ENCODE measurements around the gene HSD11B1L. TPM values are rescaled to one million over a fixed set of nuclear protein-coding genes. Genes with fewer than 3 reads are reported as not detected.

Gene HSD11B1L
- total RNA-seq, 2 donors from 2014 or later = 11.9 to 21.8 TPM

DNA sequence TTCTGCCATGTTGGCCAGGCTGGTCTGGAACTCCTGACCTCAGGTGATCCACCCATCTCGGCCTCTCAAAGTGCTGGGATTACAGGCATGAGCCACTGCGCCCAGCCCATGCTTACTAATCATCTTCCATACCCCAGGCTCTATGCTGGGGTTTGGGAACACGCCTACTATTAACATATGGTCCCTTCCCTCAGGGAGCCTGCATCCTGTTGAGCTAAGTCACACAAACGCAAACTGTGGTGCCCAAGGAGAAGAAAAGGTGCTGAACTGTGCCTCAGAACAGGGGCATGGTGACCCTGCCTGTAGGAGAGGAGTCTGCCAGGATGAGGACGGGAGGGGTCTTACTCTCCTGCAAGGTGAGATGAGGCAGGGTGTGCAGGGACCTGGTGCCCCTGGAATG, 6.1 kb upstream of the HSD11B1L start:
- TF ChIP-seq, protein P1, sequence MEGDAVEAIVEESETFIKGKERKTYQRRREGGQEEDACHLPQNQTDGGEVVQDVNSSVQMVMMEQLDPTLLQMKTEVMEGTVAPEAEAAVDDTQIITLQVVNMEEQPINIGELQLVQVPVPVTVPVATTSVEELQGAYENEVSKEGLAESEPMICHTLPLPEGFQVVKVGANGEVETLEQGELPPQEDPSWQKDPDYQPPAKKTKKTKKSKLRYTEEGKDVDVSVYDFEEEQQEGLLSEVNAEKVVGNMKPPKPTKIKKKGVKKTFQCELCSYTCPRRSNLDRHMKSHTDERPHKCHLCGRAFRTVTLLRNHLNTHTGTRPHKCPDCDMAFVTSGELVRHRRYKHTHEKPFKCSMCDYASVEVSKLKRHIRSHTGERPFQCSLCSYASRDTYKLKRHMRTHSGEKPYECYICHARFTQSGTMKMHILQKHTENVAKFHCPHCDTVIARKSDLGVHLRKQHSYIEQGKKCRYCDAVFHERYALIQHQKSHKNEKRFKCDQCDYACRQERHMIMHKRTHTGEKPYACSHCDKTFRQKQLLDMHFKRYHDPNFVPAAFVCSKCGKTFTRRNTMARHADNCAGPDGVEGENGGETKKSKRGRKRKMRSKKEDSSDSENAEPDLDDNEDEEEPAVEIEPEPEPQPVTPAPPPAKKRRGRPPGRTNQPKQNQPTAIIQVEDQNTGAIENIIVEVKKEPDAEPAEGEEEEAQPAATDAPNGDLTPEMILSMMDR (IDR thresholded peaks at IDR 0.05) = no peak
- TF ChIP-seq POLR2A (IDR thresholded peaks at IDR 0.05) = no peak
- WGBS, 2 donors = 81 to 88% methylated on average over 5 of the region's 5 CpGs
- DNase-seq (no peak), ATAC-seq (no peak)
- no peak overlapping the region for H3K4me3 ChIP-seq
- no peaks in the 10 kb centered on the region for H3K27me3 ChIP-seq
- intact Hi-C loops (cut with DNase I) = no loop called here
- H3K9me3 ChIP-seq = no peaks in the 10 kb centered on the region
- peaks cover 9% of the 10 kb centered on the region for H3K4me1 ChIP-seq
- H3K36me3 ChIP-seq (replicated peaks in 1 of 2; ENCODE audit: insufficient read depth in 1 of 2, low read depth in 2 of 2) = no peaks in the 10 kb centered on the region
- H3K27ac ChIP-seq = no peak overlapping the region

DNA sequence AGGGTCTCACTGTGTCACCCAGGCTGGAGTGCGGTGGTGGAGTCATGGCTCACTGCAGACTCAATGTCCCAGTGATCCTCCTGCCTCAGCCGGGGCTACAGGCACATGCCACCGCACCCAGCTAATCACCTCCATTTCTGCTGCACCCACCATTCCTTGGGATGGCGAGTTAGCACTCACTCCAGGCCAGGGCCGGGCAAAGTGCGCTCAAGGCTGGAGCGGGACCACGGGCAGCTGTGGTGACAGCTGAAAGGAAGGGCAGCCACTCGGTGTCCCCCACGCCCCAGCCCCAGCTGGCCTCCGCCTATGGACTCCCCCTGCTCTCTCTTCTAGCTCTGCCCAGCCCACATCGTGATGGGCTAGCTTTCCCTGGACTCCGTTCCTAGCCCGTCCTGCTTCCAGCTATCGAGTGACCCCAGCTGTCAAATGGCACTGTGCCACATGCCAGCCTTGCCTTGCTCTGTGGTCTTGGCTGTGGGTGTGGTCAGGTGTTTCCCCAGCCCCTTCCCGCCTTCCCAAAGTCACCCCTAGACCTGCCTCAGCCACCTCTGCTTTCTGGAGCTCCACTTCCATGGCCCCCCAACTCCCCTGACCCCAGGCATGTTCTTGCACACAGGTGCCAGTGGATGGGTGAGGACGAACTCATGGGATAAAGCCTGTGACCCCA, 4.6 kb upstream of the HSD11B1L start:
- no peak for DNase-seq
- Histone ChIP-seq H3K9me3 (no peaks in the 10 kb centered on the region), H3K27me3 (no peaks in the 10 kb centered on the region), H3K27ac (no peak overlapping the region), H3K36me3 (replicated peaks in 1 of 2; ENCODE audit: insufficient read depth in 1 of 2, low read depth in 2 of 2) (no peaks in the 10 kb centered on the region), H3K4me3 (no peak overlapping the region), H3K4me1 (peaks cover 15% of the 10 kb centered on the region)
- 49 to 65% methylated on average over 15 to 16 of the region's 17 CpGs for WGBS, 2 donors
- intact Hi-C loops (cut with DNase I) = no loop called here
- no peak for ATAC-seq
- TF ChIP-seq, protein P1 (IDR thresholded peaks at IDR 0.05) = no peak
- TF ChIP-seq POLR2A (IDR thresholded peaks at IDR 0.05) = no peak

DNA sequence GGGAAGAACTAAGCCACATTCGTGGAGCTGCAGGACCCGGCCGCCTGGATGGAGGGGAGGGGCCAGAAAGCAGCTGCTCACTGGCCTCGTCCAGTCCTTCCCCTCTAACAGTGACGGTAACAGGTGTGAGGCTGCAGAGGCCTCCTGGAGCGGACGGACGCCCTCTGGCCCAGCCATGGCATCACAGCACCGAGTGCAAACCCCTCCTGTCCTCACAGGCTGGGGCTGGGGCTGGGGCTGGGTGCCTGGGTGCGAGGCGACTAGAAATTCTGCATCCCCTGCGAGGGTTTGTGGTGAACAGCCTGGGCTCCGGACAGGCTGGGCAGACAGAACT, 4.1 kb upstream of the HSD11B1L start:
- no peak for TF ChIP-seq POLR2A (IDR thresholded peaks at IDR 0.05)
- TF ChIP-seq, protein P1 (IDR thresholded peaks at IDR 0.05) = no peak
- DNase-seq (no peak), ATAC-seq (no peak)
- Histone ChIP-seq H3K27me3 (no peaks in the 10 kb centered on the region), H3K36me3 (replicated peaks in 1 of 2; ENCODE audit: insufficient read depth in 1 of 2, low read depth in 2 of 2) (no peaks in the 10 kb centered on the region), H3K9me3 (no peaks in the 10 kb centered on the region), H3K4me3 (no peak overlapping the region), H3K27ac (no peak overlapping the region), H3K4me1 (peaks cover 20% of the 10 kb centered on the region)
- intact Hi-C loops (cut with DNase I) = no loop called here
- 48 to 74% methylated on average over 5 to 13 of the region's 13 CpGs for WGBS, 2 donors

DNA sequence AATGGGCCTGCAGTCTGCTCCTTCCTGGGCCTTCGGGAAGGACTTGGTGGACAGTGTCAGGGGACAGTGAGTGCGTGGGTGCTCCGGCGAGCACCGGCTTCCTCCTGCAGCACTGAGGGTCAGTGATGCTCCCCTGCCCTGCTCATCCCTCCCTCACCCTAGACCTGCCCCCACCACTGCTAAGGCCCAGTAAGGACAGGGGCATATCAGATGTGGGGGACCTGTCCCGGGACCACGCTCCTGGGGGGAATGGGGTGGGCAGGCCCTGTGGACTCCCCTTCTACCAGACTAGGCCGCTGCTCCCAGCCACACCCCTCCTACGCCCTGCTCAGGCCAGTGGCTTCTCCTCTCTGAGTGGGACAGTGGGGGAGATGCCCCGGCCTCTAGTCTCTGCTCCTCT, 3.7 kb upstream of the HSD11B1L start:
- H3K36me3 ChIP-seq (replicated peaks in 1 of 2; ENCODE audit: insufficient read depth in 1 of 2, low read depth in 2 of 2) = no peaks in the 10 kb centered on the region
- no peak overlapping the region for H3K4me3 ChIP-seq
- ATAC-seq = no peak
- DNase-seq = no peak
- intact Hi-C loops (cut with DNase I) = no loop called here
- WGBS, 2 donors = 94 to 95% methylated on average over 7 to 10 of the region's 10 CpGs
- no peaks in the 10 kb centered on the region for H3K27me3 ChIP-seq
- H3K27ac ChIP-seq = no peak overlapping the region
- no peaks in the 10 kb centered on the region for H3K9me3 ChIP-seq
- peaks cover 22% of the 10 kb centered on the region for H3K4me1 ChIP-seq
- TF ChIP-seq, protein P1 (IDR thresholded peaks at IDR 0.05) = no peak
- TF ChIP-seq POLR2A (IDR thresholded peaks at IDR 0.05) = no peak

DNA sequence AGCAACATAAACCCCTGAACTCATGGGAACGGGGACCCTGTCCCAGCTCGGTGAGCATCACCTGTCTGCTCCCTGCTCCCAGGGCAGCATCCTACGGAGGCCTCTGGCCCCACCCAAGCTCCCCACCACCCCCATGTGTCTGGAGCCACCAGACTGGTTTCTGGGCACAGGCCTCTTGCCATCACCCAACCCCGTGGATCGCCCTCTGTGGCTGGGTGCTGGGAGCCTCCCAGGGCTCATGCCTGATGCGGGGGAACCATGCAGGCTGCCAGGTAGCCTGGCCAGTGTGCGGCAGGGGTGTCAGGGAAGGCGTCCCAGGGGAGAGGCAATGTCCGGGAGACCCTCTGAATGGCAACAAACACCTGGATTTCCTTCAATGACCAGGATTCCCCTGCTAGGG, 3.2 kb upstream of the HSD11B1L start:
- ATAC-seq = no peak
- TF ChIP-seq, protein P1 (IDR thresholded peaks at IDR 0.05) = no peak
- TF ChIP-seq POLR2A (IDR thresholded peaks at IDR 0.05) = no peak
- Histone ChIP-seq H3K4me3 (no peak overlapping the region), H3K27ac (no peak overlapping the region), H3K9me3 (no peaks in the 10 kb centered on the region), H3K4me1 (peaks cover 22% of the 10 kb centered on the region), H3K27me3 (no peaks in the 10 kb centered on the region), H3K36me3 (replicated peaks in 1 of 2; ENCODE audit: insufficient read depth in 1 of 2, low read depth in 2 of 2) (no peaks in the 10 kb centered on the region)
- DNase-seq = no peak
- intact Hi-C loops (cut with DNase I) = no loop called here
- 79 to 80% methylated on average over 5 to 9 of the region's 9 CpGs for WGBS, 2 donors

All from body of pancreas (tissue), 4 donors.